OCI-LY3 (cell line): Measurements from ENCODE around the gene DCTN3.

Experiments used
- EZH2phosphoT487 ChIP-seq: fragments of 200-600 bp; shearing (Covaris generic); IDR thresholded peaks from 2 replicates; pipeline ENCODE4 v1.6.1; 2018; ENCODE audit warnings: antibody characterized with exemption, mixed run types, low read depth
- TF ChIP-seq, protein P1 (sequence below): fragments of 200-600, 300-600 bp; sonication (generic); IDR thresholded peaks from 2 replicates; pipeline ENCODE4 v1.5.1; 2014; ENCODE audit warnings: antibody characterized with exemption, low read length, low read depth

DNA sequence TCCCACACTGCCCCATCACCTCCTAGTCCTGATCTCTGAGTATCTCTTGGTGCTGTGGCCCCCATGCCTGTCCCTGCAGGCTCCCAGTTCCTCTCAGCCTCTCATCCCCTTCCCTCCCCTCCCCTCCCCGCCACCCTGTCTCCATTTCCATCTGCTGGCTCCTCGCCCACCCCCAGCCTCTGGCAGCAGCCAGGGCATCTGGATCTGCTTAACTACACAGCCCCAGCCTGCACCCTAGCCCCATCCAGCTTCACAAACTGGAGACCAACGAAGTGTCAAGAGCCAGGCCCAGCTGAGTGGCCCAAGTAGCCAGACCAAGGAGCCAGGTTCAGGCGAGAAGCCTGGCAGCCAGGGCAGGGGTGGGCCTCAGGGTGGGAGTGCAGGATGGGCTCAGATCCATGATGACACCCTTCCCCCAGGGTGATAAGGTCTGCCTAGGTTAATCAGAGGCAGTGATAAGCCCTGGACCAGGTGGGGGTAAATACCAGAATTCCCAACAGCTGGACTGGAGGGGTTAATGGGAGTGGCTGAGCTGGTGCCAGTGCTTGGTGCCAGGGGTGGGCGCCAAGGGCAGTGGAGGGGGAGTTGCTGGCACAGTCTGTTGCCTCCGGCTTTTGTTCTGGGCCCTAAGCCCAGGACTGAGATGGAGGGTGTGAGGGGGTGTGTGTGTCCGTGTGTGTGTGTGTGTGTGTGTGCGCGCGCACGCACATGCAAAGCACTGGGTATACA lies 34.2 kb upstream of the DCTN3 start:
- TF ChIP-seq, protein P1, sequence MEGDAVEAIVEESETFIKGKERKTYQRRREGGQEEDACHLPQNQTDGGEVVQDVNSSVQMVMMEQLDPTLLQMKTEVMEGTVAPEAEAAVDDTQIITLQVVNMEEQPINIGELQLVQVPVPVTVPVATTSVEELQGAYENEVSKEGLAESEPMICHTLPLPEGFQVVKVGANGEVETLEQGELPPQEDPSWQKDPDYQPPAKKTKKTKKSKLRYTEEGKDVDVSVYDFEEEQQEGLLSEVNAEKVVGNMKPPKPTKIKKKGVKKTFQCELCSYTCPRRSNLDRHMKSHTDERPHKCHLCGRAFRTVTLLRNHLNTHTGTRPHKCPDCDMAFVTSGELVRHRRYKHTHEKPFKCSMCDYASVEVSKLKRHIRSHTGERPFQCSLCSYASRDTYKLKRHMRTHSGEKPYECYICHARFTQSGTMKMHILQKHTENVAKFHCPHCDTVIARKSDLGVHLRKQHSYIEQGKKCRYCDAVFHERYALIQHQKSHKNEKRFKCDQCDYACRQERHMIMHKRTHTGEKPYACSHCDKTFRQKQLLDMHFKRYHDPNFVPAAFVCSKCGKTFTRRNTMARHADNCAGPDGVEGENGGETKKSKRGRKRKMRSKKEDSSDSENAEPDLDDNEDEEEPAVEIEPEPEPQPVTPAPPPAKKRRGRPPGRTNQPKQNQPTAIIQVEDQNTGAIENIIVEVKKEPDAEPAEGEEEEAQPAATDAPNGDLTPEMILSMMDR: no peak
- no peak for TF ChIP-seq EZH2phosphoT487
